ENCODE results near the gene BACE2. TPM values are rescaled to one million over a fixed set of nuclear protein-coding genes. Genes with fewer than 3 reads are reported as not detected.

The BACE2 gene
- total and polyA plus RNA-seq, 4 donors, result 9.2 to 36.0 (median 28.2) TPM

- 60% methylated on average over 6 of the region's 12 CpGs for WGBS (ENCODE audit: insufficient coverage)
- H3K36me3 ChIP-seq (ENCODE audit: control insufficient read depth, insufficient read depth, low read length), result peaks cover 2% of the 10 kb centered on the region
- H3K4me3 ChIP-seq (ENCODE audit: low read depth, low read length), result no peak overlapping the region
- H3K4me1 ChIP-seq (ENCODE audit: control insufficient read depth, insufficient read depth, low read length), result peaks cover 8% of the 10 kb centered on the region
- DNase-seq (ENCODE audit: low read depth in 4 of 6, low spot score in 6 of 6), result no peak
- peak overlapping the region; percentile 63 for H3K27ac ChIP-seq (ENCODE audit: low read depth, low read length)
- H3K9me3 ChIP-seq (ENCODE audit: control insufficient read depth, insufficient read depth, low read length), result no peaks in the 10 kb centered on the region
- H3K27me3 ChIP-seq (ENCODE audit: control insufficient read depth, insufficient read depth, low read length), result no peaks in the 10 kb centered on the region
Measured at GRCh38 chr21:41217671-41218385, 49.9 kb downstream of the BACE2 start.

- no peak for DNase-seq (ENCODE audit: low read depth in 4 of 6, low spot score in 6 of 6)
- no peaks in the 10 kb centered on the region for H3K9me3 ChIP-seq (ENCODE audit: control insufficient read depth, insufficient read depth, low read length)
- no peaks in the 10 kb centered on the region for H3K4me1 ChIP-seq (ENCODE audit: control insufficient read depth, insufficient read depth, low read length)
- no peak overlapping the region for H3K4me3 ChIP-seq (ENCODE audit: low read depth, low read length)
- H3K36me3 ChIP-seq (ENCODE audit: control insufficient read depth, insufficient read depth, low read length), result peaks cover 2% of the 10 kb centered on the region
- no peaks in the 10 kb centered on the region for H3K27me3 ChIP-seq (ENCODE audit: control insufficient read depth, insufficient read depth, low read length)
- WGBS (ENCODE audit: insufficient coverage), result 88% methylated on average over 9 of the region's 14 CpGs
- H3K27ac ChIP-seq (ENCODE audit: low read depth, low read length), result no peak overlapping the region
Measured at GRCh38 chr21:41219498-41220207, 51.7 kb downstream of the BACE2 start.

GRCh38 chr21:41220208-41220733, 52.3 kb downstream of the BACE2 start:
- no peak for DNase-seq (ENCODE audit: low read depth in 4 of 6, low spot score in 6 of 6)
- Histone ChIP-seq H3K27me3 (ENCODE audit: control insufficient read depth, insufficient read depth, low read length) (no peaks in the 10 kb centered on the region), H3K36me3 (ENCODE audit: control insufficient read depth, insufficient read depth, low read length) (peaks cover 2% of the 10 kb centered on the region), H3K4me1 (ENCODE audit: control insufficient read depth, insufficient read depth, low read length) (no peaks in the 10 kb centered on the region), H3K27ac (ENCODE audit: low read depth, low read length) (no peak overlapping the region), H3K4me3 (ENCODE audit: low read depth, low read length) (no peak overlapping the region), H3K9me3 (ENCODE audit: control insufficient read depth, insufficient read depth, low read length) (no peaks in the 10 kb centered on the region)
- WGBS (ENCODE audit: insufficient coverage), result 91% methylated on average over 3 of the region's 8 CpGs

- H3K36me3 ChIP-seq (ENCODE audit: control insufficient read depth, insufficient read depth, low read length), result no peaks in the 10 kb centered on the region
- no peaks in the 10 kb centered on the region for H3K27me3 ChIP-seq (ENCODE audit: control insufficient read depth, insufficient read depth, low read length)
- 95% methylated on average over 19 of the region's 19 CpGs for WGBS (ENCODE audit: insufficient coverage)
- DNase-seq (ENCODE audit: low read depth in 4 of 6, low spot score in 6 of 6), result no peak
- no peaks in the 10 kb centered on the region for H3K9me3 ChIP-seq (ENCODE audit: control insufficient read depth, insufficient read depth, low read length)
- no peak overlapping the region for H3K4me3 ChIP-seq (ENCODE audit: low read depth, low read length)
- no peaks in the 10 kb centered on the region for H3K4me1 ChIP-seq (ENCODE audit: control insufficient read depth, insufficient read depth, low read length)
- no peak overlapping the region for H3K27ac ChIP-seq (ENCODE audit: low read depth, low read length)
Measured at GRCh38 chr21:41222247-41223068, 54.5 kb downstream of the BACE2 start.

- no peaks in the 10 kb centered on the region for H3K9me3 ChIP-seq (ENCODE audit: control insufficient read depth, insufficient read depth, low read length)
- H3K36me3 ChIP-seq (ENCODE audit: control insufficient read depth, insufficient read depth, low read length), result no peaks in the 10 kb centered on the region
Measured at GRCh38 chr21:41226853-41227252, 58.9 kb downstream of the BACE2 start.

GRCh38 chr21:41227357-41228005, 59.5 kb downstream of the BACE2 start:
- Histone ChIP-seq H3K4me1 (ENCODE audit: control insufficient read depth, insufficient read depth, low read length) (no peaks in the 10 kb centered on the region), H3K27me3 (ENCODE audit: control insufficient read depth, insufficient read depth, low read length) (no peaks in the 10 kb centered on the region), H3K27ac (ENCODE audit: low read depth, low read length) (no peak overlapping the region), H3K36me3 (ENCODE audit: control insufficient read depth, insufficient read depth, low read length) (no peaks in the 10 kb centered on the region), H3K9me3 (ENCODE audit: control insufficient read depth, insufficient read depth, low read length) (no peaks in the 10 kb centered on the region), H3K4me3 (ENCODE audit: low read depth, low read length) (no peak overlapping the region)
- WGBS (ENCODE audit: insufficient coverage), result 83% methylated on average over 1 of the region's 9 CpGs
- no peak for DNase-seq (ENCODE audit: low read depth in 4 of 6, low spot score in 6 of 6)

More at GRCh38 chr21:41226853-41227252, 58.9 kb downstream of the BACE2 start:
- WGBS (ENCODE audit: insufficient coverage), result 93% methylated on average over 6 of the region's 8 CpGs
- no peak for DNase-seq (ENCODE audit: low read depth in 4 of 6, low spot score in 6 of 6)
- H3K27ac ChIP-seq (ENCODE audit: low read depth, low read length), result no peak overlapping the region
- no peaks in the 10 kb centered on the region for H3K4me1 ChIP-seq (ENCODE audit: control insufficient read depth, insufficient read depth, low read length)
- no peaks in the 10 kb centered on the region for H3K27me3 ChIP-seq (ENCODE audit: control insufficient read depth, insufficient read depth, low read length)
- H3K4me3 ChIP-seq (ENCODE audit: low read depth, low read length), result no peak overlapping the region

GRCh38 chr21:41228006-41228370, 60.0 kb downstream of the BACE2 start:
- H3K9me3 ChIP-seq (ENCODE audit: control insufficient read depth, insufficient read depth, low read length), result no peaks in the 10 kb centered on the region
- H3K36me3 ChIP-seq (ENCODE audit: control insufficient read depth, insufficient read depth, low read length), result no peaks in the 10 kb centered on the region
- no peaks in the 10 kb centered on the region for H3K27me3 ChIP-seq (ENCODE audit: control insufficient read depth, insufficient read depth, low read length)
- H3K27ac ChIP-seq (ENCODE audit: low read depth, low read length), result no peak overlapping the region
- 100% methylated on average over 1 of the region's 5 CpGs for whole genome bisulfite sequencing (ENCODE audit: insufficient coverage)
- H3K4me3 ChIP-seq (ENCODE audit: low read depth, low read length), result no peak overlapping the region
- DNase-seq (ENCODE audit: low read depth in 4 of 6, low spot score in 6 of 6), result no peak
- H3K4me1 ChIP-seq (ENCODE audit: control insufficient read depth, insufficient read depth, low read length), result no peaks in the 10 kb centered on the region

- Histone ChIP-seq H3K4me3 (ENCODE audit: low read depth, low read length) (no peak overlapping the region), H3K27me3 (ENCODE audit: control insufficient read depth, insufficient read depth, low read length) (no peaks in the 10 kb centered on the region), H3K4me1 (ENCODE audit: control insufficient read depth, insufficient read depth, low read length) (no peaks in the 10 kb centered on the region), H3K9me3 (ENCODE audit: control insufficient read depth, insufficient read depth, low read length) (no peaks in the 10 kb centered on the region), H3K36me3 (ENCODE audit: control insufficient read depth, insufficient read depth, low read length) (no peaks in the 10 kb centered on the region), H3K27ac (ENCODE audit: low read depth, low read length) (no peak overlapping the region)
- no peak for DNase-seq (ENCODE audit: low read depth in 4 of 6, low spot score in 6 of 6)
- WGBS (ENCODE audit: insufficient coverage), result 88% methylated on average over 1 of the region's 5 CpGs
Measured at GRCh38 chr21:41228492-41228891, 60.5 kb downstream of the BACE2 start.

- no peaks in the 10 kb centered on the region for H3K36me3 ChIP-seq (ENCODE audit: control insufficient read depth, insufficient read depth, low read length)
- WGBS (ENCODE audit: insufficient coverage), result 99% methylated on average over 5 of the region's 7 CpGs
- no peaks in the 10 kb centered on the region for H3K4me1 ChIP-seq (ENCODE audit: control insufficient read depth, insufficient read depth, low read length)
- H3K4me3 ChIP-seq (ENCODE audit: low read depth, low read length), result no peak overlapping the region
- no peaks in the 10 kb centered on the region for H3K9me3 ChIP-seq (ENCODE audit: control insufficient read depth, insufficient read depth, low read length)
- DNase-seq (ENCODE audit: low read depth in 4 of 6, low spot score in 6 of 6), result no peak
- H3K27ac ChIP-seq (ENCODE audit: low read depth, low read length), result no peak overlapping the region
- H3K27me3 ChIP-seq (ENCODE audit: control insufficient read depth, insufficient read depth, low read length), result no peaks in the 10 kb centered on the region
Measured at GRCh38 chr21:41228958-41229357, 61.0 kb downstream of the BACE2 start.
